ENCODE data around the gene ARHGDIA. TPM values are rescaled to one million over a fixed set of nuclear protein-coding genes. Genes with fewer than 3 reads are reported as not detected.

Gene ARHGDIA
- total RNA-seq, 2 experiments from 2014 or later: 706 to 715 TPM

- Histone ChIP-seq H3K4me3 (ENCODE audit: low read length) (peak overlapping the region; percentile 83), H3K36me3 (ENCODE audit: insufficient read depth, low read length) (peaks cover 29% of the 10 kb centered on the region), H3K27me3 (ENCODE audit: control insufficient read depth in 1 of 2, insufficient read depth in 2 of 2, low read length in 2 of 2) (peaks cover 0 to 3% of the 10 kb centered on the region in 2 experiments), H3K4me1 (ENCODE audit: insufficient read depth, low read length) (peaks cover 57% of the 10 kb centered on the region), H3K9me3 (ENCODE audit: control insufficient read depth in 1 of 2, insufficient read depth in 1 of 2, low read length in 2 of 2) (peaks cover 0 to 3% of the 10 kb centered on the region in 2 experiments), H3K27ac (ENCODE audit: low read depth in 1 of 2, low read length in 2 of 2) (peak overlapping the region; percentile 95 to 98)
- Mint-ChIP-seq H3K9me3 (no peaks in the 10 kb centered on the region), H3K27ac (peak overlapping the region; percentile 95), H3K4me1 (ENCODE audit: low read depth) (peaks cover 43% of the 10 kb centered on the region), H3K27me3 (no peaks in the 10 kb centered on the region), H3K4me3 (peak overlapping the region; percentile 90), H3K36me3 (ENCODE audit: low read depth) (peaks cover 49% of the 10 kb centered on the region)
- ChIA-PET CTCF (interaction anchor here (1.4 kb wide), 1 partner anchor 9 kb away, joined by 4 read pairs; no protein-coding TSS in a partner anchor), POLR2A (interaction anchor here (0.6 to 4.6 kb wide), 15 partner anchors 9 to 547 kb away, joined by 3 to 63 read pairs (median 4); partner anchors contain the start of genes ALYREF, ANAPC11, ARL16 and DCXR)
- intact Hi-C loops (cut with DNase I, micrococcal nuclease): loop anchor here (1.0 to 5.0 kb wide), 7 partner anchors 10 to 586 kb away; partner anchors contain the start of genes CENPX (in 2 of the 2), LRRC45 (in 2 of the 2), ALYREF (in 1 of the 2) and ANAPC11 (in 1 of the 2)
- TF ChIP-seq, protein P1, sequence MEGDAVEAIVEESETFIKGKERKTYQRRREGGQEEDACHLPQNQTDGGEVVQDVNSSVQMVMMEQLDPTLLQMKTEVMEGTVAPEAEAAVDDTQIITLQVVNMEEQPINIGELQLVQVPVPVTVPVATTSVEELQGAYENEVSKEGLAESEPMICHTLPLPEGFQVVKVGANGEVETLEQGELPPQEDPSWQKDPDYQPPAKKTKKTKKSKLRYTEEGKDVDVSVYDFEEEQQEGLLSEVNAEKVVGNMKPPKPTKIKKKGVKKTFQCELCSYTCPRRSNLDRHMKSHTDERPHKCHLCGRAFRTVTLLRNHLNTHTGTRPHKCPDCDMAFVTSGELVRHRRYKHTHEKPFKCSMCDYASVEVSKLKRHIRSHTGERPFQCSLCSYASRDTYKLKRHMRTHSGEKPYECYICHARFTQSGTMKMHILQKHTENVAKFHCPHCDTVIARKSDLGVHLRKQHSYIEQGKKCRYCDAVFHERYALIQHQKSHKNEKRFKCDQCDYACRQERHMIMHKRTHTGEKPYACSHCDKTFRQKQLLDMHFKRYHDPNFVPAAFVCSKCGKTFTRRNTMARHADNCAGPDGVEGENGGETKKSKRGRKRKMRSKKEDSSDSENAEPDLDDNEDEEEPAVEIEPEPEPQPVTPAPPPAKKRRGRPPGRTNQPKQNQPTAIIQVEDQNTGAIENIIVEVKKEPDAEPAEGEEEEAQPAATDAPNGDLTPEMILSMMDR (IDR thresholded peaks at IDR 0.05): peak; percentile 49
- ATAC-seq (ENCODE audit: poor library complexity): peak; percentile 39
- peak; percentile 91 to 98 (median 96) for DNase-seq
These were observed 472 bp upstream of the ARHGDIA start for GRCh38 chr17:81871387-81872230.

- Mint-ChIP-seq H3K36me3 (ENCODE audit: low read depth) (peaks cover 55% of the 10 kb centered on the region), H3K4me1 (ENCODE audit: low read depth) (peaks cover 45% of the 10 kb centered on the region), H3K27ac (peak overlapping the region; percentile 95), H3K4me3 (peak overlapping the region; percentile 90), H3K27me3 (no peaks in the 10 kb centered on the region), H3K9me3 (no peaks in the 10 kb centered on the region)
- peak in 8 of 14 experiments; percentile 25 to 80 (median 44) for DNase-seq
- Histone ChIP-seq H3K9me3 (ENCODE audit: control insufficient read depth in 1 of 2, insufficient read depth in 1 of 2, low read length in 2 of 2) (peaks cover 0 to 3% of the 10 kb centered on the region in 2 experiments), H3K27ac (ENCODE audit: low read depth in 1 of 2, low read length in 2 of 2) (peak overlapping the region; percentile 79 to 88), H3K36me3 (ENCODE audit: insufficient read depth, low read length) (peaks cover 33% of the 10 kb centered on the region), H3K4me1 (ENCODE audit: insufficient read depth, low read length) (peaks cover 66% of the 10 kb centered on the region), H3K27me3 (ENCODE audit: control insufficient read depth in 1 of 2, insufficient read depth in 2 of 2, low read length in 2 of 2) (peaks cover 0 to 3% of the 10 kb centered on the region in 2 experiments), H3K4me3 (ENCODE audit: low read length) (peak overlapping the region; percentile 86)
- ATAC-seq (ENCODE audit: poor library complexity): peak; percentile 35
- intact Hi-C loops (cut with DNase I, micrococcal nuclease): loop anchor here (5.0 kb wide), 4 partner anchors 38 to 587 kb away; partner anchors contain the start of genes CENPX (in 2 of the 2), LRRC45 (in 2 of the 2), MAFG (in 1 of the 2) and MCRIP1 (in 1 of the 2)
- CTCF ChIA-PET: interaction anchor here (1.3 to 1.7 kb wide), 3 partner anchors 10 to 187 kb away, joined by 3 to 4 read pairs (median 3); partner anchors contain the start of genes ARL16, HGS and P4HB
- POLR2A ChIA-PET: interaction anchor here (0.6 to 4.6 kb wide), 16 partner anchors 9 to 548 kb away, joined by 3 to 63 read pairs (median 4); partner anchors contain the start of genes ALYREF, ANAPC11, ARL16 and HGS
- TF ChIP-seq, protein P1 (IDR thresholded peaks at IDR 0.05): no peak
These were observed 781 bp downstream of the ARHGDIA start for GRCh38 chr17:81870131-81870980.

Data from CD4-positive, alpha-beta T cell (primary cell).